Smooth muscle cell (in vitro differentiated cells): Measurements from ENCODE around the gene SRRM4. TPM values are rescaled to one million over a fixed set of nuclear protein-coding genes. Genes with fewer than 3 reads are reported as not detected.

ENCODE experiments used
- DNase-seq: peaks from one replicate; lab custom pipeline; 2025; ENCODE audit not compliant: unreplicated experiment; lab: John Stamatoyannopoulos, UW
- H2AFZ ChIP-seq: fragments of 200-600 bp; sonication (generic); 2 replicates; pipeline ENCODE4 v1.6.0; 2016; ENCODE audit warnings: antibody characterized with exemption, low read depth, mild to moderate bottlenecking
- H3F3A ChIP-seq: fragments of 200-600 bp; sonication (generic); 2 replicates; pipeline ENCODE4 v1.6.0; 2017; ENCODE audit warnings: antibody characterized with exemption, low read depth
- H3K27ac ChIP-seq: fragments of 200-600 bp; sonication (generic); 2 replicates; pipeline ENCODE4 v1.5.1; 2016; ENCODE audit warnings: low read depth, mild to moderate bottlenecking
- H3K27me3 ChIP-seq: fragments of 200-600 bp; sonication (generic); 2 replicates; pipeline ENCODE4 v1.6.1; 2016; ENCODE audit warnings: low read depth, mild to moderate bottlenecking
- H3K36me3 ChIP-seq: fragments of 200-600 bp; sonication (generic); 2 replicates; pipeline ENCODE4 v1.5.1; 2016; ENCODE audit warnings: low read depth
- H3K4me1 ChIP-seq: fragments of 200-600 bp; sonication (generic); 2 replicates; pipeline ENCODE4 v1.5.1; 2016; ENCODE audit warnings: low read depth
- H3K4me2 ChIP-seq: fragments of 200-600 bp; sonication (generic); 2 replicates; pipeline ENCODE4 v1.6.0; 2016; ENCODE audit warnings: mild to moderate bottlenecking
- H3K4me3 ChIP-seq: fragments of 200-600 bp; sonication (generic); 2 replicates; pipeline ENCODE4 v1.5.1; 2016; ENCODE audit warnings: mild to moderate bottlenecking
- H3K79me2 ChIP-seq: fragments of 200-600 bp; sonication (generic); 2 replicates; pipeline ENCODE4 v1.6.0; 2016; ENCODE audit warnings: low read depth, mild to moderate bottlenecking
- H3K9ac ChIP-seq: fragments of 200-600 bp; sonication (generic); 2 replicates; pipeline ENCODE4 v1.6.0; 2016; ENCODE audit warnings: low read depth
- H3K9me3 ChIP-seq: fragments of 200-600 bp; sonication (generic); replicated peaks from 2 replicates; pipeline ENCODE4 v1.5.1; 2016; ENCODE audit warnings: low read depth
- H4K20me1 ChIP-seq: fragments of 200-600 bp; sonication (generic); 2 replicates; pipeline ENCODE4 v1.6.0; 2016; ENCODE audit warnings: low read depth
- CTCF ChIP-seq: fragments of 200-600 bp; sonication (generic); IDR thresholded peaks from 2 replicates; pipeline ENCODE4 v1.5.1; 2017; ENCODE audit warnings: borderline replicate concordance, mild to moderate bottlenecking, antibody characterized with exemption; ENCODE audit not compliant: insufficient read depth, poor library complexity, severe bottlenecking
- WGBS: methylation state at CpG from one replicate; pipeline ENCODE4 v1.1.7; 2016; ENCODE audit warnings: low lambda C conversion rate; 5-methylcytosine and 5-hydroxymethylcytosine counted together
- polyA plus RNA-seq: library from polyadenylated mRNA; unstranded; fragments of >200 nt; fragmentation: Nextera tagmentation; extraction: Ambion mirVana; gene quantifications from 2 replicates; pipeline ENCODE4 v1.2.1, GENCODE V29; 2016
- total RNA-seq: library from RNA; depleted of rRNA; stranded (reverse); fragments of >200 nt; gene quantifications from 2 replicates; pipeline ENCODE4 v1.2.3, GENCODE V29; 2014

The SRRM4 gene
- total and polyA plus RNA-seq, 2 experiments from 2014 or later = 0.04 TPM; not detected in 1

DNA sequence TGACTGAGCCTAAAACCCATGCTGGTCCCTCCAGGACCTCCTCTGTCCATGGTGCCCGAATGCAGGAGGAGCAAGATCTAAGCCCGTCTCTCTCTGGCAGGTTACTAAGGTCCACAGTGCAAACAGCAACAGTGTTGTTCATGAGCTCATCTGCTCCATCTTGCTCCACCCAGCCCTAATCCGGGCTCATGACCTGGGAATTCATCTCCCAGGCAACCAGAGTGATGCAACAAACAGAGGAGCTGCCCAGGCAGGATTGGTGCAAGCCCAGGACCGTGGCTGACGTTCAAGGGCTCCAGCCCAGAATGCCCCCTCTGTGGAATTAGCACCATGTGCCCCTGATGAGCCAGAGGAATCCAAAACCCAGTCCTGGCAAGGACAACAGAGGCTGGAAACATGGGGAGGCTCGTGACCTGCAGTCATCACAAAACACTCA is 227.3 kb downstream of the SRRM4 start:
- no peaks in the 10 kb centered on the region for H3K36me3 ChIP-seq
- H3F3A ChIP-seq = no peaks in the 10 kb centered on the region
- H3K4me2 ChIP-seq = no peak overlapping the region
- H3K27me3 ChIP-seq = no peaks in the 10 kb centered on the region
- no peak overlapping the region for H3K27ac ChIP-seq
- no peaks in the 10 kb centered on the region for H3K79me2 ChIP-seq
- no peak for DNase-seq
- H3K9ac ChIP-seq = peak overlapping the region; percentile 32
- H3K4me3 ChIP-seq = no peak overlapping the region
- no peaks in the 10 kb centered on the region for H3K9me3 ChIP-seq
- no peaks in the 10 kb centered on the region for H4K20me1 ChIP-seq
- TF ChIP-seq CTCF = no peak
- H2AFZ ChIP-seq = no peak overlapping the region
- peaks cover 11% of the 10 kb centered on the region for H3K4me1 ChIP-seq
- 61% methylated on average over 6 of the region's 6 CpGs for WGBS

DNA sequence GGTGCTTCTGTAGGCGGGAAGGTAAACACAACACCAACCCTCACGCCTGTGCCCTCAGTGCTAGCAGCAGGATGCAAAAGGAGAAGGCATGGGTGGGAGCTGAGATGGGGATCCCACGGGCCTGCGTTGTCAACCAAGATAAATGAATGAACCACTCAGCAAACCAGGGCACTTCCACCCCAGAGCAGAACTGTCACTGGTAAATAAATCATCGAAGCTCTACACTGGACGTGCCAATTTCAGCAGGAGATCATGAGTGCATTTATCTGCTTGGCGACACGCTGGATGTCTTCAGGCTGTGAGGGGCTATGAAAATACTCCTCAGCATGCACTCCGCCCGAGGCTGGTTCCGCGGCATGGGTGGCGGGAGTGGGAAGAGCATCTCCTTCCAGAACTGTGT is 230.5 kb downstream of the SRRM4 start:
- Histone ChIP-seq H3K4me2 (no peak overlapping the region), H3K27me3 (no peaks in the 10 kb centered on the region), H2AFZ (no peak overlapping the region), H3K9me3 (no peaks in the 10 kb centered on the region), H3K4me3 (no peak overlapping the region), H3K79me2 (no peaks in the 10 kb centered on the region), H3K4me1 (peaks cover 11% of the 10 kb centered on the region), H3K36me3 (no peaks in the 10 kb centered on the region), H3K27ac (no peak overlapping the region), H3F3A (no peaks in the 10 kb centered on the region), H4K20me1 (no peaks in the 10 kb centered on the region), H3K9ac (no peak overlapping the region)
- no peak for TF ChIP-seq CTCF
- no peak for DNase-seq
- 87% methylated on average over 13 of the region's 13 CpGs for WGBS

Other genes starting within 250 kb of the SRRM4 start
- 73.8 and 103 TPM in 2 replicates for gene HSPB8, start 197.4 kb downstream of the SRRM4 start, total RNA-seq
- gene HSPB8, start 197.4 kb downstream of the SRRM4 start, polyA plus RNA-seq = 38.4 and 78.8 TPM in 2 replicates